H1 (cell line): ENCODE measurements around the gene ZBTB8B. TPM values are rescaled to one million over a fixed set of nuclear protein-coding genes. Genes with fewer than 3 reads are reported as not detected.

Experiments
- ATF3 ChIP-seq: IDR thresholded peaks from 2 replicates; pipeline ENCODE4 v1.6.1; 2011; ENCODE audit warnings: low read depth, mild to moderate bottlenecking, low read length; ENCODE audit not compliant: insufficient read depth
- CEBPB ChIP-seq: IDR thresholded peaks from 2 replicates; pipeline ENCODE4 v1.6.1; 2012; ENCODE audit warnings: low read depth, low read length
- NRF1 ChIP-seq: IDR thresholded peaks from 2 replicates; pipeline ENCODE4 v1.6.1; 2011; ENCODE audit warnings: mild to moderate bottlenecking, low read depth, low read length, improper control_type of control experiment
- POU5F1 ChIP-seq: IDR thresholded peaks from 2 replicates; pipeline ENCODE4 v1.6.1; 2011; ENCODE audit warnings: low read depth, mild to moderate bottlenecking, low read length, moderate library complexity
- RAD21 ChIP-seq, 2 experiments: IDR thresholded peaks in 1 of 2; conservative IDR thresholded peaks in 1 of 2; 2 replicates each; pipeline ENCODE4 v1.6.1; 2011; ENCODE audit warnings: low read depth in 2 of 2, low read length in 2 of 2, improper control_type of control experiment in 1 of 2, inconsistent platforms in 1 of 2, mild to moderate bottlenecking in 1 of 2, moderate library complexity in 1 of 2
- SIRT6 ChIP-seq: IDR thresholded peaks from one replicate; pipeline ENCODE4 v1.7.1; 2012; ENCODE audit warnings: low read length, inconsistent platforms
- polyA plus RNA-seq, 7 experiments: library from polyadenylated mRNA; depleted of rRNA in 3 of 7; stranded (reverse) in 5 of 7; unstranded in 2 of 7; fragments of >200 nt in 5 of 7; fragments of 200-250 nt in 2 of 7; gene quantifications; 1 replicate in 5 of 7; 2 replicates in 1 of 7; 4 replicates in 1 of 7; pipeline versions ENCODE4 v1.2.1 to v1.2.3, GENCODE V29; 2011 to 2013; ENCODE audit warnings: missing spikeins in 2 of 7, mixed read lengths in 2 of 7
- total RNA-seq: library from RNA; stranded (reverse); fragmentation: NEBNext Ultra II Directional; extraction: Animal tissue kit (Norgen Biotek cat#: 25700); gene quantifications from 2 replicates; pipeline ENCODE4 v1.2.1, GENCODE V29; 2021

ZBTB8B gene
- total and polyA plus RNA-seq, 2 of the 8 experiments (the other 6 are each of a cell fraction or from before 2014, with no cell fraction given): 1.3 to 3.7 TPM

DNA sequence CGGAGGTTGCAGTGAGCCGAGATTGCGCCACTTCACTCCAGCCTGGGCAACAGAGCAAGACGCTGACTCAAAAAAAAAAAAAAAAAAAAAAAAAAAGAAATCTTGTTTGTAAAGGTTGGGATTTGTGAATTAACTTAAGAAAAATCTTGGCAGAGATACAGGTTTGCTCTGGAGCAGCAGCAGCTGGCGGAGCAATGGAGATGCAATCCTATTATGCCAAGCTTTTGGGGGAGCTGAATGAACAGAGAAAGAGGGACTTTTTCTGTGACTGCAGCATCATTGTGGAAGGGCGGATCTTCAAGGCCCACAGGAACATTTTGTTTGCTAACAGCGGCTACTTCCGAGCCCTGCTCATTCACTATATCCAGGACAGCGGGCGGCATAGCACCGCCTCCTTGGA, 5.6 kb downstream of the ZBTB8B start (continued):
- TF ChIP-seq ATF3: no peak
- no peak for TF ChIP-seq NRF1
- no peak for TF ChIP-seq CEBPB
- no peak for TF ChIP-seq POU5F1
- TF ChIP-seq SIRT6: no peak
- TF ChIP-seq RAD21 (IDR thresholded peaks at IDR 0.05 in 1 of 2, conservative IDR thresholded peaks at IDR 0.05 in 1 of 2; ENCODE audit: low read depth in 2 of 2, low read length in 2 of 2): no peak
- TF ChIP-seq, all 59 proteins: peak for 0
